Choroid plexus epithelial cell (primary cell): ENCODE results near the gene FOSL1.

ENCODE experiments used
- DNase-seq: peaks from one replicate; pipeline ENCODE4 v3.0.0-alpha.2; 2010; ENCODE audit warnings: low read depth
- H3K4me3 ChIP-seq: 2 replicates; pipeline ENCODE4 v1.5.1; 2011; ENCODE audit warnings: low read depth, mild to moderate bottlenecking, control low read depth, low read length, moderate library complexity
- CTCF ChIP-seq: conservative IDR thresholded peaks from 2 replicates; pipeline ENCODE4 v1.5.1; 2011; ENCODE audit warnings: low read depth, mild to moderate bottlenecking, control low read depth, inconsistent platforms, low read length, moderate library complexity

FOSL1 gene

GRCh38 chr11:65884716-65885092 lies 15.5 kb downstream of the FOSL1 start:
- peak; percentile 80 for DNase-seq
- no peak overlapping the region for H3K4me3 ChIP-seq
- peak; percentile 100 for TF ChIP-seq CTCF

GRCh38 chr11:65883786-65884715 lies 16.1 kb downstream of the FOSL1 start:
- no peak for TF ChIP-seq CTCF
- no peak overlapping the region for H3K4me3 ChIP-seq
- no peak for DNase-seq

DNA sequence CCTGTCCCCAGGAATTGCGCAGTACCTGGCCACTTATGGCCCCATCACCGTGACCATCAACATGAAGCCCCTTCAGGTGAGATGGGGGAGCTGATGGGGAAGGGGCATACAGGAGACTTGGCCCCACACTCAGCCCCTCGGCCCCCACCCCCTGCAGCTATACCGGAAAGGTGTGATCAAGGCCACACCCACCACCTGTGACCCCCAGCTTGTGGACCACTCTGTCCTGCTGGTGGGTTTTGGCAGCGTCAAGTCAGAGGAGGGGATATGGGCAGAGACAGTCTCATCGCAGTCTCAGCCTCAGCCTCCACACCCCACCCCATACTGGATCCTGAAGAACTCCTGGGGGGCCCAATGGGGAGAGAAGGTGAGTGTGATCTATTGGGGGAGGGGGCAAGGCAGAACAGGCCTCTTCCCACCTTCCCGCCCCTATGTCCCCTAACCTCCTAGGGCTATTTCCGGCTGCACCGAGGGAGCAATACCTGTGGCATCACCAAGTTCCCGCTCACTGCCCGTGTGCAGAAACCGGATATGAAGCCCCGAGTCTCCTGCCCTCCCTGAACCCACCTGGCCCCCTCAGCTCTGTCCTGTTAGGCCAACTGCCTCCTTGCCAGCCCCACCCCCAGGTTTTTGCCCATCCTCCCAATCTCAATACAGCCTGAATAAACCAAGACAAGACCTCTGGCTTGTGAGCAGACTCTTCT lies 17.0 kb downstream of the FOSL1 start:
- TF ChIP-seq CTCF, result no peak
- no peak overlapping the region for H3K4me3 ChIP-seq
- no peak for DNase-seq

GRCh38 chr11:65882120-65883057 lies 17.8 kb downstream of the FOSL1 start:
- no peak for TF ChIP-seq CTCF

GRCh38 chr11:65880844-65881421 lies 19.3 kb downstream of the FOSL1 start:
- TF ChIP-seq CTCF, result no peak
- H3K4me3 ChIP-seq, result no peak overlapping the region
- no peak for DNase-seq

More at GRCh38 chr11:65882120-65883057, 17.8 kb downstream of the FOSL1 start:
- no peak overlapping the region for H3K4me3 ChIP-seq
- DNase-seq, result no peak

DNA sequence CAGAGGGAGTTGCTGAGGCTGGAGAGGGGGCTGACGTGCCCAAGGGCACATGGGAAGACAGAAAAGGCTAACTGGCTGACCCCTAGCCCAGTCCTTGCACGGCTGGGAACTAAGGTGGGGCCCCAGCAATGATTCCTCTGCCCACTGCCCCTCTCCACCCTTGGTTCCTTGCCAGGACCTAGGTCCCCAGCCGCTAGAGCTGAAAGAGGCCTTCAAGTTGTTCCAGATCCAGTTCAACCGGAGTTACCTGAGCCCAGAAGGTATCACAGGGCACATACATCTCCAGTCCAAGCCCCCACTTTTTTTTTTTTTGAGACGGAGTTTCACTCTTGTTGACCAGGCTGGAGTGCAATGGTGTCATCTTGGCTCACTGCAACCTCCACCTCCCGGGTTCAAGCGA lies 20.2 kb downstream of the FOSL1 start:
- no peak overlapping the region for H3K4me3 ChIP-seq
- no peak for DNase-seq
- no peak for TF ChIP-seq CTCF
